GM18909 (cell line): ENCODE measurements around the gene RAB1A.
A peak's percentile ranks its signal among the peaks of the same experiment; 100 is the strongest.

Experiments
- ATAC-seq: cut with Tn5 transposase; IDR thresholded peaks from one replicate; pipeline ENCODE4 v1.9.1; 2021; ENCODE audit warnings: mild to moderate bottlenecking; ENCODE audit not compliant: unreplicated experiment, poor library complexity

RAB1A gene

DNA sequence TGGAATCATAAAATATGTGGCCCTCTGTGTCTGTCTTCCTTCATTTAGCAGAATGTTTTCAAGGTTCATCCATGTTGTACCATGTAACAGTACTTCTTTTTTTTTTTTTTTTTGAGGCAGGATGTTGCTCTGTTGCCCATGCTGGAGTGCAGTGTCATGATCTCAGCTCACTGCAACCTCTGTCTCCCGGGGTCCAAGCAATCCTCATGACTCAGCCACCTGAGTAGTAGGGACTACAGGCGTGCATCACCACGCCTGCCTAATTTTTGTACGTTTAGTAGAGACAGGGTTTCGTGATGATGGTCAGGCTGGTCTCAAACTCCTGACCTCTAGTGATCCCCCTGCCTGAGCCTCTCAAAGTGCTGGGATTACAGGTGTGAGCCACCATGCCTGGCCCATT is 31.2 kb downstream of the RAB1A start:
- no peak for ATAC-seq

DNA sequence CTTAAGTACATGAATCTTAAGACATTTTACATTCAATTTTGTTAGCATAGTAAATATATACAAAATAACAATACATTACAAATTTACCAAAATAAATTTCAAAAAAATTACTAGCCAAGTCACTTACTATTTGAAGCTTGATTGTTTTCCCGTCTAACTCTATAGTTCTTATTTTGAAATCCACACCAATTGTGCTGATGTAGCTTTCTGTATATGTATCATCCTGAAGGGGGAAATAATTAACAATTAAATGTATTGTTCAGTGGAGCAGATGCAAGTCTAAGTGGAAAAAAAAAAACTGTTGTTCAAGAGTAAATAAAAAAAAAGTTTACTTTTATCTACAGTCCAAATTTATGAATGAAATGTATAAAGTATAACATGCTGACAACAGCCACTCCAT is 32.1 kb downstream of the RAB1A start:
- ATAC-seq: no peak

DNA sequence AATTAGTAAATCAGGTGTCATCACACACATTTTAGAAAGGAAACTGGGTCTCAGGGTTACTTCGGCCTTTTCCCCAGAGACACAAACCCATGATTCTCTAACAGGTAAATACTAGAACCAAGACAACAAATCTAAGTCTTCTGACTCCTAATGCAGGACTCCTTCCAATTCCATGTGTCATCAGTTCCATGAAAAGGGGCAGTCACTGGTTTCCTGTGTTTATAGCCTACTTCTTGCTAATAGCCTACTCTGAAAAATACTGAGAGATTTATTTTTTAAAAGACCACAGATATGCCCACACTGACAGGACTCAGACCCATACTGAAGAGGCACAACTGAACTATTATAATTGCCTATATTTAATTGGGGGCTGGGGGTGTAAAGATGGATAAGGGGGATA is 33.0 kb downstream of the RAB1A start:
- no peak for ATAC-seq

DNA sequence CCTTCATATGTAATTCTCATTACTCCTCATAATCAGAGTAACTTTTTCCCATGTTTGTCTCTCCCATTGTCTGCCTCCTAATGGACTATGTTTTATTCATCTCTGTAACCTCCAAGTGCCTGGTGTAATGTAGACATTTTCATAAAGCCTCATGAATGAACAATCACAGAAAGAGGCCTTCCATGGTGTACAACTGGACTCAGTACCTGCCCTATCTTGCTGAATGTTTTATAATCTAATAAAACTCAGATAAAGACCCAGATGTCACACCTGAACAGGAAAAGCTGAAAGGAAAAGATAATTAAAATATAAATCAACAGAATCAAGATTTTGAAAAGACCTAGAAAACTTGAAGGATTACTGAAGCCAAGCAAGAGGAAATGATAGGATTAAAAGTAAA is 36.7 kb downstream of the RAB1A start:
- no peak for ATAC-seq

DNA sequence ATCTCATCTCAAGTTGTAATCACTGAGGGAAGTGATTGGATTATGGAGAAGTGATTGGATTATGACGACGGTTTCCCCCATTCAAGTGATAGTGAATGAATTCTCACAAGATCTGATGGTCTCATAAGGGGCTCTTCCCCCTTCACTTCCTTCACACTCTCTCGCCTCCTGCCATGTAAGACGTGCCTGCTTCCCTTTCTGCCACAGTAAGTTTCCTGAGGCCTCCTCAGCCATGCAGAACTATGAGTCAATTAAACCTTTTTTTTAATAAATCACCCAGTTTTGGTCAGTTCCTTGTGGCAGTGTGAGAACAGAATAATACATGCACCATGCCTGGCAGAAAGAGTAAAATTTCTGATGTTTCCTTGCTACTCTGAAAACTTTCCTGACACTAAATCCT is 37.1 kb downstream of the RAB1A start:
- no peak for ATAC-seq

DNA sequence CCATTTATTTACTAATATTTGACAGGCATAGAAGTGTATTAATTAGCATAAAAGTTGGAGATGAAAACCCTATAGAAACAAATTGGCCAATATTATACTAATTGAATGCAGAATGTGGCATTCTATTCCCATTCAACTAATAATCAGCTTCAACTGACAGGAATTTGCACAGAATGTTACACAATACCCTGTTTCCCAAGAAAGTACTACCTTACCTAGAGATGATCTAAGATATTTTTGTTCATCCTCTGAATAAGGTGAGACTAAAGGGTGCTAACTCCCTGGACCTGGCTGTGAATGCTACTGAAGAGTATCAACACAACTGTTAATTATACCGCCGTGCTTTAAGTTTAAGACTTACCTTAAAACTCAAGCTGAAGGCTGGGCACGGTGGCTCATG is 44.8 kb downstream of the RAB1A start:
- ATAC-seq: no peak

DNA sequence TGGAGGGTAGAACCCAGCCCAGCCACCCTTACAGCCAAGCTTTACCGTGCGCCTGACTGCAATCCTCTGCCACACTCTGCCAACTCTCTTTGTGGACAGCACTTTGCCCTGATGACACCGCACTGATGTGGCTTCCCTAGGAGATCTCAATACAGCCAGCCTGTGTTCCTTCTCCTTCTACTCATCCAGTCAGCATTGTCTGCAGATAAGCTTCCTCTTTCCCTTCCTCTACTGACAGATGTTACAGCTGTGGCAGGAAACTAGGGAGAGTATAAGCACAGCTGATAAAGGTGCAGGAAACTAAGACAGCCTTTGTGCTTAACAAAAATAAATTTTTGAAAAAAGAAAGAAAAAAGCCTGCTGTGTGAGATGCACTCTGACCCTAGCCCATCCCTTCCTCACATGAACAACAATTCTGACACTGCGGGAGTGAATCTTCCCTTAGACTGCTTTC is 48.6 kb downstream of the RAB1A start:
- no peak for ATAC-seq

DNA sequence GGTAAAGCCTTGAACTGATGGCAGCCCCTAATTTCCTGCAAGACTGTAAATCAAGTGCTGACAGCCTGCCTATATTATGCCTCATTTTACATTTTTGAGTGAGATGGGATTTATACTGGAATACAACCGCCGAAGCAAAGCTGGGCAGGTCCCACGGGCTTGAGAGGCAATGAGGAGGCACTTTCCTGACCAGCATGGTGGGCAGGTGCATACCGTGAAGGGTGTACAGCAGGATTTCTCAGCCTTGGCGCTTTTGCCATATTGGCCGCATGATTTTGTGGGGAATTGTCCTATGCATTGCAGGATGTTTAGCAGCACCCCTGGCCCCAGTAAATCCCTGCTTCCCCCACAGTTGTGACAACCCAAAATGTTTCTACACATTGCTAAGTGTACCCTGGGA is 50.9 kb downstream of the RAB1A start:
- no peak for ATAC-seq

DNA sequence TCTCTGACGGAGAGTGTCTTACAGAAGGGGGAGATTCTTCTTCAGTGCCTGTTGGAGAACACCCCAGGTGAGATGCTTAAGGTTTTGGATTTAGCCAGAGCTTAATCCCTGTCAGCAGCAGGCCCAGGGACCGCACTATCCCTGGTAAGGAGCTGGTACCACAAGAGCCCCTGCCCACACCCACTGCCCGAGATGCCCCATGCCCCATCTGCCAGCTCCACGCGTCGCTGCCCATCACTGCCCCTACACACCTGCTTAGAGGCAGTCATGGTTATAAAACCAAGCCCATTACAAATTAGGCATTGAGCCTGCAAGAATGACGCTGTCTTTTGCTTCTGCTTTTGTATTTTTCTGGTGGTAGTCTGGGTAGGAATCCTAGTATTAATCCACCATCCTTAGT is 52.0 kb downstream of the RAB1A start:
- no peak for ATAC-seq

DNA sequence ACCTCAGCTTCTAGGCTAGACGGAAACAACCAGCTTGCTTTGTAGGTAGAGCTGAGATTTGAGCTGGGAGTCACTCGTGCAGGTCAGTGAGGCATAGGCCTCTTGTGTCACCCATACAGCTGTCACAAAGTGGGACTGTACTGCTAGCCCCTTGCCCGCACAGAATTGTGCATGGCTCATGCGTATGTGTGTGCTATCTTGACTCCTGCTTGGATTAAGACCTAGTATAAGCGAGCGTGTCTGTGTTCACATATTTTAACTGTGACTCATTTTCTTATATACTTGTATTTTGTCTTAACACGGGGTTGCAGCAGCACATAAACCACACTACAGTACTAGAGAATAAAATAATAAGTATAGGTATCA is 53.6 kb downstream of the RAB1A start:
- ATAC-seq: no peak

DNA sequence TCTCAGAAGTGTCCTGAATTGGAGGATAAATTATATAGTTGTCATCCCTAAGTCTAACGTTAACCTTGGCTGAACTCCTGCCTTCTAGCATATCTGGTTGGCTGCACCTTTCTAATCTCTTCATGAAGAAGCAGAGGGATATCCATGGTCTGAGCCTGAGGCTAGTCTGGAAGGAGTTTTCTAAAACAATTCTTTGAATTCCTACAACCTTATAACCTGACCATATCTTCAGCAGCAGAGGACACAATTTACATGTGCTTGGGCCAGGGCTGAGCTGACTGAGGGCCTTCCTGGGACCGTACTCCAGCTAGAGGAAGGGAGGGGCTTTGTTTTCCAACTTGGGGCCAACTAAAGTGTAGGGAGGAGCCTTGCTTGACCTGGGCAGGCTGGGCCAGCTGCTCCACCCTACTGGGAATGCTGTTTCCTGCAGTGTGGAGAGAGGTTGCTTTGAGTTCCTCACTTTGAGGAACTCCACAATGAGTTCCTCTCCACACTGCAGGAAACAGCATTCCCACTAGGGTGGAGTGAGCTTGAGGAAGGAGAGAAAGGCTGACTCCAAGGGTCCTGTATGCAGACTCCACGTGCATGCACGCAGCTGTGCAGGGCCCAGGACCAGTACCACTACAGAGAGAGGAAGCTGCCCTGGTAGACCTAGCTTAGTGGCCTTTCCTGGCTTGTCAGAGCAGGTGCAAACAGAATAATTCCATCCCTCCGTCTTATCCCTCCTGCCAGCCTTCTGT is 54.1 kb downstream of the RAB1A start:
- ATAC-seq: no peak

DNA sequence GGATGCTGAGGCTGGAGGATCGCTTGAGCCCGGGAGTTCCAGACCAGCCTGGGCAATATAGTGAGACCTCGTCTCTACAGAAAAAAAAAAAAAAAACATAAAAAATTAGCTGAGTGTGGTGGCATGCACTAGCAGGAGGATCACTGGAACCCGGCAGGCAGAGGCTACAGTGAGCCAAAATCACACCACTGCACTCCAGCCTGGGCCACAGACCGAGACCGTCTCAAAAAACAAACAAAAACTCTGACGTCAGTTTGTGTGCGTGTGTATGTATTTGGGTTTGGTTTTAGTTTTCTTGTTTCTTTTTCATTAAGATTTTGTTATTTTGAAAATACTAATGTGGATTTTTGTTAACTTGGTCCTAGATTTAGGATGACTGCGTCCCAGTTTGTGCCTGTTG is 54.7 kb downstream of the RAB1A start:
- ATAC-seq: no peak

DNA sequence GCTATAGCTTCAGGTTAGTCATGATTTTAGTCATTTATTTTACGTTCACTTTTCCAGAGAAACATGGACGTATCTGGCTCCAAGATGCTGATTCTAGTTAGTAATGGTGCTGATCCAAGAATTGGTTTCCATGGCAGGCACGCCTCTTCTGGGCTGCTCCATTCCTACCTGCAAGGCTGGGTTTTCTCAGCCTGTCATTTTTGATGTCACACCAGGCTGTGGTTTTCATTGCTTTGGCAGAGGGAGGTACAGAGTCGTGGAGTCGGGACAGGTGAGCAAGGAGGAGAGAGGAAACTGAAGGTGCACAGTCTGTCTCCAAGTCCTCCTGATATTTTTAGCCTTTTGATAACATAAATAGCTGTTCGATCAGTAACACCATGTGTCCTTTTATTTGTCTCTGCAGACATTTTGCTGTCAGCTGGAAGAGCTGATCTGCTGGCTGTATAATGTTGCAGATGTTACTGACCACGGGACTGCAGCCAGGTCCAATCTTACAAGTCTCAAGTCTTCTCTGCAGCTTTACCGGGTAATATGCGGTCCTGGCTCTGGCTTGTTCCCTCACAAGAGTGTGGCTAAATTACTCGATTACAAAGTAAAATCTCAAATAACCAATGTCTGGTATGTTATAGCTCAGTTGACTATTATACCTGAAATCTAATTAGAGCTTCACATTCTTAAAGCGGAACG is 55.9 kb downstream of the RAB1A start:
- ATAC-seq: no peak

DNA sequence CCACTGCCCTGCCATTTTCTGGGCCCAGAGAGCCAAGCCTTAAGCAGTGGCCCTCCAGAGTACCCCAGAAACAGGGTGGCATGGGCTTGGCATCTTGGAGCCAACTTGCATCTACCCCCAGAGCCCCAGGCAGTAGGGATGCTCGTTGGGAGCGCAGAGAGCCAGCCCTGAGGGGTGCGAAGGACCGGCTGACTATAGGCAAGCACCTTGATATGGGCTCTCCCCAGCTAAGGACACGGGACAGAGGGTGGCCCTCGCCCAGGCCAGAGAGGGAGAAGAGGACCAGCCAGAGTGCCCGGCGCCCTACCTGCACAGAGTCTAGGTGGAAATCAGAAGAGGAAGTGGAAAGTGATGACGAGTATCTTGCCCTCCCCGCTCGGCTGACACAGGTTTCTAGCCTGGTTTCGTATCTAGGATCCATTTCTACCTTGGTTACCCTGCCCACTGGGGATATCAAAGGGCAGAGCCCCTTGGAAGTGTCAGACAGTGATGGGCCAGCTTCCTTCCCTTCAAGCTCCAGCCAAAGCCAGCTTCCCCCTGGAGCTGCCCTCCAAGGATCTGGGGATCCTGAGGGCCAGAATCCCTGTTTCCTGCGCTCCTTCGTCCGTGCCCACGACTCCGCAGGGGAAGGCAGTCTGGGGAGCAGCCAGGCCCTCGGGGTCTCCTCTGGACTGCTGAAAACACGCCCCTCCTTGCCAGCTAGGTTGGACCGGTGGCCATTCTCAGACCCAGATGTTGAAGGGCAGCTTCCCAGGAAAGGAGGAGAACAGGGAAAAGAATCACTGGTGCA is 57.5 kb downstream of the RAB1A start:
- ATAC-seq: peak; percentile 61

DNA sequence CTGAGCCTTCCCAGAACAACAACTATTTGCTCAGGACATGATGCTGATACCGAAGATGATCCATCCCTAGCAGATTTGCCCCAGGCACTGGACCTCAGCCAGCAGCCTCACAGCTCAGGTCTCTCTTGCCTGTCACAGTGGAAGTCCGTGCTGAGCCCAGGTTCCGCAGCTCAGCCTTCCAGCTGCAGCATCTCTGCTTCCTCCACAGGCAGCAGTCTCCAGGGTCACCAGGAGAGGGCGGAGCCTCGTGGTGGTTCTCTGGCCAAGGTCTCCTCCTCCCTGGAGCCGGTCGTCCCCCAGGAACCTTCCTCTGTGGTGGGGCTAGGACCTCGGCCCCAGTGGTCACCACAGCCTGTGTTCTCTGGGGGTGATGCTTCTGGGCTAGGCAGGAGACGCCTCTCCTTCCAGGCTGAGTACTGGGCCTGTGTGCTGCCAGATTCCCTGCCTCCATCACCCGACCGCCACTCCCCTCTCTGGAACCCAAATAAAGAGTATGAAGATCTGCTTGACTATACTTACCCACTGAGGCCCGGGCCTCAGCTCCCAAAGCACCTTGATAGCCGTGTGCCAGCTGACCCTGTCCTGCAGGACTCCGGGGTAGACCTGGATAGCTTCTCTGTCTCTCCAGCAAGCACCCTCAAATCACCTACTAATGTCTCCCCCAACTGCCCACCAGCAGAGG is 58.3 kb downstream of the RAB1A start:
- no peak for ATAC-seq

DNA sequence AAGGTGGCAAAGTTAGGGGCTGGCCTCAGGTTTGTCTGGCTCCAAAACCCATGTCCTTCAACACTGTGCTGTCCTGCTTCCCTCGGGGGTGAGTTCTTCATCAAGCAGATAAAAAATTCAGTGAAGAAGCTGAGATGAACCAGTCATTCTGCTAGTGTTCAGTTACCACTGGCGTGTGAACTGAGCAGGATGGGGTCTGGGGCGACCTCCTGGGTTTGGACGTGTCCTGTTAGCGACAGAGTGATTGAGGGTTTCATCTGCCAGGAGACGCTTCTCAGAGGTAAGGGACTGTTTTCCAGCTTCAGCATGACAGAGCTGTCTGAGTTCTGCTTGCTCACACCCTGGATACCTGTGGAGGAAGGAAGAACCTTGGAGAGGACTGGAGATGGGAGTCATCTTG is 59.0 kb downstream of the RAB1A start:
- ATAC-seq: no peak

DNA sequence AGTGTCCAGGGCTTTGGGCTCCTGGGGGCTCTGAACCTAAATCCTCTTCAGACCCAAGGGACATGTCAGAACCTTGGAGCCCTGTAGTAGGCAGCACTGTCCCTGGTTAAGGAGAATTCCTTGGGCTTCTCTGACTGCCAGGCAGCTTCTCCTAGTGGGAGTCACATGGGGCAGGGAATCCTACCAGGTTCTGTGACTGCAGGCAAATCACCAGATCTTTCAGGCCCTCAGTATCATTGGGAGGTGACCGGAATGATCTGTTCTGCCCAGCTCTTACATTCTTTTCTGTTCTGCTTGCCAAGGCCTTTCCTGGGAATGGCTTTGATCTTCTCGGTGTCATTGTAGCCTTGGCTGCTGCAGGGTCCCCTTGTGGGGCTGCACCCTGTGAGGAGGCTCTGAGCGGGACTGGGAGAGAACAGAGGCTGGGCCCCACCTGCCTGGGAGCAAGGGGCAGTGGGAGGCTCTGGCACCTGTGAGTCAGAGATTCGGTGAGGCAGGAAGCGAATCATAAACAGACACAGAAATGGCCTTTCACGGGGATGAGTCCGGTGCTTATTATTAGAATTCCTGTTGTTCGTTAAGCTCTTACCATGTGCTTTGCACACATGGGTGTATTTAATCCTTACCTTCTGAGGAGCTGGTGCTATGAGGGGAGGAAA is 59.6 kb downstream of the RAB1A start:
- no peak for ATAC-seq

DNA sequence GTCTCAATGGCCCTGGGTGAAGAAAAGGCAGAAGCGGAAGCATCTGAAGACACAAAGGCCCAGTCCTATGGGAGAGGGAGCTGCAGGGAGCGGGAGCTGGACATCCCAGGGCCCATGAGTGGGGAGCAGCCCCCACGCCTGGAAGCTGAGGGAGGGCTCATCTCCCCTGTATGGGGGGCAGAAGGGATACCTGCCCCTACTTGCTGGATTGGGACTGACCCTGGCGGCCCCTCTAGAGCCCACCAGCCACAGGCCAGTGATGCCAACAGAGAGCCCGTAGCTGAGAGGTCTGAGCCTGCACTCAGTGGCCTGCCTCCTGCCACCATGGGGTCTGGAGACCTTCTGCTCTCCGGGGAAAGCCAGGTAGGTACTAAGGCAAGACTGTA is 60.5 kb downstream of the RAB1A start:
- ATAC-seq: no peak

DNA sequence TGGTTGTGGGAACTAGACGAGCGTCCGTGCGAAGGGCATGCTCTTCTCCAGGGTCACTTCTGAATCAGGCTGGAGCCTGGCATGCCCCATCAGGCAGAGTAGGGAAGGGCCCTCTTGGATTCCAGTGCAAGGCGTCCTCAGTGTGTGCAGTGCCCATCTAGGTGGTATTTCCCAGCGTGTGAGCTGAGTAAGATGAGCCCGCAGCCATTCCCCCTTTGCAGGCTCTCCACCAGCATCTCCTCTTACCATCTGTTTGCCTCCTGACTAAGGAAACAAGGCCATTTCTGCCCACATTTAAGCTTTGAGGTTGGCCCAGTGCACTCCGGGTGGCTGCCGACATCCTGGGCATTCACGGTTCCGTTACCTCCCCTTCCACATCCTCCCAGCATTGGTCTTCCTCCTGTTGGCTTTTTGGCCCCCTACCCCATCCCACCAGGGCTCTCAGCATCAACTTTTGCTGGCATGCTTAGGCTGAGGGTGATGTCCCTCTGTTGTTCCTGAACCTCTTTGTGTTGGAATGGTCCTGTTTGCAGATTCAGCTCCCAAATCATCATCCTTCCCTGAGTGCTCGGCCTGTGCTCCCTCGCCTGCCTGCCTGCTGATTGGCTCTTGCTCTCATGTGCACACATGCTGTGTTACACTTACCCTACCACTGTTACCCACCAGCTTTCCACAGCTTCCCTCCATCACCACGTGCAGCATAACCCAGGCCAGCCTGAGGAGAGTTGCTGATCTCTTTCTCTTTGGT is 61.9 kb downstream of the RAB1A start:
- ATAC-seq: no peak
